CD4-positive, alpha-beta T cell (primary cell): ENCODE results near the gene MTF2. TPM values are rescaled to one million over a fixed set of nuclear protein-coding genes. Genes with fewer than 3 reads are reported as not detected.

Source experiments
- ATAC-seq: fragments of 200-7000 bp; cut with Tn5 transposase; one replicate; pipeline ENCODE4 v1.10.0; 2022; ENCODE audit warnings: mild to moderate bottlenecking; ENCODE audit not compliant: poor library complexity
- CTCF ChIA-PET: fragments of 350-600 bp; sonication (Branson Sonifier 250); formaldehyde crosslinking; loops from one replicate; lab custom pipeline; 2021; ENCODE audit warnings: antibody characterized with exemption, inconsistent platforms; lab: Charles Lee
- POLR2A ChIA-PET: fragments of 350-600 bp; sonication (Branson Sonifier 250); formaldehyde crosslinking; loops from one replicate; lab custom pipeline; 2021; ENCODE audit warnings: antibody characterized with exemption, inconsistent platforms; lab: Charles Lee
- DNase-seq, 14 experiments: peaks; one replicate each; pipeline ENCODE4 v3.0.0-alpha.2; 2013 to 2020; ENCODE audit warnings: mixed read lengths in 2 of 14
- H3K27ac ChIP-seq, 2 donors: one replicate each; pipeline versions ENCODE4 v1.5.1 to v1.7.0; 2013; ENCODE audit warnings: low read length in 2 of 2, low read depth in 1 of 2, mild to moderate bottlenecking in 1 of 2
- H3K27me3 ChIP-seq, 2 experiments: 1 replicate in 1 of 2; 2 replicates in 1 of 2; pipeline versions ENCODE4 v1.6.1 to v1.7.0; 2013; ENCODE audit warnings: low read length in 2 of 2, control low read depth in 1 of 2, mild to moderate bottlenecking in 1 of 2, moderate library complexity in 1 of 2; ENCODE audit not compliant: insufficient read depth in 2 of 2, control insufficient read depth in 1 of 2
- H3K36me3 ChIP-seq: one replicate; pipeline ENCODE4 v1.6.1; 2013; ENCODE audit warnings: low read length, control low read depth; ENCODE audit not compliant: insufficient read depth
- H3K4me1 ChIP-seq: one replicate; pipeline ENCODE4 v1.6.1; 2013; ENCODE audit warnings: low read length, control low read depth; ENCODE audit not compliant: insufficient read depth
- H3K4me3 ChIP-seq: one replicate; pipeline ENCODE4 v1.5.1; 2013; ENCODE audit warnings: mild to moderate bottlenecking, low read length, moderate library complexity
- H3K9me3 ChIP-seq, 2 experiments: 1 replicate in 1 of 2; 2 replicates in 1 of 2; pipeline versions ENCODE4 v1.6.1 to v1.7.0; 2013; ENCODE audit warnings: low read length in 2 of 2, mild to moderate bottlenecking in 2 of 2, control low read depth in 1 of 2, moderate library complexity in 1 of 2; ENCODE audit not compliant: control insufficient read depth in 1 of 2, insufficient read depth in 1 of 2
- H3K27ac Mint-ChIP-seq: one replicate; pipeline ENCODE4 v1.8.0; 2020; ENCODE audit warnings: mixed read lengths
- H3K27me3 Mint-ChIP-seq: one replicate; pipeline ENCODE4 v1.8.0; 2021; ENCODE audit warnings: mixed read lengths
- H3K36me3 Mint-ChIP-seq: one replicate; pipeline ENCODE4 v1.8.0; 2021; ENCODE audit warnings: low read depth, mixed read lengths
- H3K4me1 Mint-ChIP-seq: one replicate; pipeline ENCODE4 v1.8.0; 2021; ENCODE audit warnings: low read depth, mixed read lengths
- H3K4me3 Mint-ChIP-seq: one replicate; pipeline ENCODE4 v1.8.0; 2020; ENCODE audit warnings: mild to moderate bottlenecking, mixed read lengths
- H3K9me3 Mint-ChIP-seq: one replicate; pipeline ENCODE4 v1.8.0; 2020; ENCODE audit warnings: mixed read lengths
- CTCF ChIP-seq: fragments of 200-600 bp; IDR thresholded peaks from one replicate; pipeline ENCODE4 v1.8.0; 2022; ENCODE audit warnings: antibody characterized with exemption, mild to moderate bottlenecking
- intact Hi-C, 2 experiments: fragments of 100-400 bp; cut with DNase I in 1 of 2; cut with micrococcal nuclease in 1 of 2; formaldehyde crosslinking; loops; one replicate each; pipeline versions ENCODE4 v1.15.1 to v1.9.0; 2023 to 2025; cut with DNase I, micrococcal nuclease
- total RNA-seq, 174 experiments: library from RNA in 2 of 174; stranded (reverse) in 2 of 174; gene quantifications; one replicate each; pipeline ENCODE4 v1.2.3 and lab custom pipeline; 2021 to 2026

The MTF2 gene
- total RNA-seq, 2 experiments from 2014 or later, result 37.9 to 39.3 TPM

GRCh38 chr1:93079685-93080141 is 630 bp downstream of the MTF2 start:
- TF ChIP-seq CTCF, result no peak
- Histone ChIP-seq H3K9me3 (no peaks in the 10 kb centered on the region), H3K4me3 (peak overlapping the region; percentile 86), H3K4me1 (peaks cover 19% of the 10 kb centered on the region), H3K36me3 (peaks cover 7% of the 10 kb centered on the region), H3K27ac (peak overlapping the region; percentile 81 to 82), H3K27me3 (no peaks in the 10 kb centered on the region)
- Mint-ChIP-seq H3K27ac (peak overlapping the region; percentile 96), H3K27me3 (no peaks in the 10 kb centered on the region), H3K4me3 (peak overlapping the region; percentile 99), H3K4me1 (peaks cover 67% of the 10 kb centered on the region), H3K36me3 (peaks cover 44% of the 10 kb centered on the region), H3K9me3 (no peaks in the 10 kb centered on the region)
- POLR2A ChIA-PET, result interaction anchor here (0.5 to 3.9 kb wide), 28 partner anchors 9 to 1885 kb away, joined by 3 to 42 read pairs (median 5); partner anchors contain the start of genes DIPK1A, DR1, RPL5 and TMED5
- ATAC-seq (peak; percentile 2), DNase-seq (peak in 8 of 14 experiments; percentile 3 to 48 (median 27))
- intact Hi-C loops, result loop anchor here (2.0 to 10.0 kb wide), 13 partner anchors 37 to 795 kb away; partner anchors contain the start of genes CCDC18 (in 2 of the 2), DR1 (in 2 of the 2), TMED5 (in 2 of the 2) and DIPK1A (in 1 of the 2)
- CTCF ChIA-PET, result interaction anchor here (0.9 to 2.3 kb wide), 15 partner anchors 17 to 765 kb away, joined by 3 to 11 read pairs (median 4); partner anchors contain the start of gene RPL5

GRCh38 chr1:93080179-93080823 is 1.2 kb downstream of the MTF2 start:
- H3K27me3 ChIP-seq, result no peaks in the 10 kb centered on the region
- H3K4me3 Mint-ChIP-seq, result peak overlapping the region; percentile 99
- peak; percentile 69 for ATAC-seq
- peaks cover 49% of the 10 kb centered on the region for H3K36me3 Mint-ChIP-seq
- CTCF ChIA-PET, result interaction anchor here (0.6 to 2.3 kb wide), 17 partner anchors 16 to 764 kb away, joined by 3 to 11 read pairs (median 4); partner anchors contain the start of gene RPL5
- no peaks in the 10 kb centered on the region for H3K27me3 Mint-ChIP-seq
- peak overlapping the region; percentile 81 to 82 for H3K27ac ChIP-seq
- peaks cover 7% of the 10 kb centered on the region for H3K36me3 ChIP-seq
- peak overlapping the region; percentile 96 for H3K27ac Mint-ChIP-seq
- intact Hi-C loops, result loop anchor here (5.0 to 10.0 kb wide), 6 partner anchors 37 to 794 kb away; partner anchors contain the start of genes DNTTIP2 (in 1 of the 2), DR1 (in 1 of the 2) and FNBP1L (in 1 of the 2)
- peak overlapping the region; percentile 86 for H3K4me3 ChIP-seq
- no peaks in the 10 kb centered on the region for H3K9me3 ChIP-seq
- peak; percentile 72 for TF ChIP-seq CTCF
- H3K4me1 ChIP-seq, result peaks cover 20% of the 10 kb centered on the region
- H3K9me3 Mint-ChIP-seq, result no peaks in the 10 kb centered on the region
- peak in 3 of 14 experiments; percentile 75 to 80 (median 77) for DNase-seq
- POLR2A ChIA-PET, result interaction anchor here (0.5 to 3.9 kb wide), 19 partner anchors 10 to 964 kb away, joined by 3 to 42 read pairs (median 6); partner anchors contain the start of genes DIPK1A, DR1 and RPL5
- peaks cover 70% of the 10 kb centered on the region for H3K4me1 Mint-ChIP-seq

- Mint-ChIP-seq H3K4me1 (peaks cover 83% of the 10 kb centered on the region), H3K36me3 (peaks cover 63% of the 10 kb centered on the region), H3K27me3 (no peaks in the 10 kb centered on the region), H3K9me3 (no peaks in the 10 kb centered on the region), H3K4me3 (peak overlapping the region; percentile 99), H3K27ac (peak overlapping the region; percentile 96)
- no peak for TF ChIP-seq CTCF
- DNase-seq, result peak in 1 of 14 experiments; percentile 18
- no peak for ATAC-seq
- Histone ChIP-seq H3K36me3 (peaks cover 16% of the 10 kb centered on the region), H3K9me3 (no peaks in the 10 kb centered on the region), H3K4me1 (peaks cover 29% of the 10 kb centered on the region), H3K4me3 (peak overlapping the region; percentile 86), H3K27ac (no peak overlapping the region), H3K27me3 (no peaks in the 10 kb centered on the region)
- POLR2A ChIA-PET, result interaction anchor here (0.6 to 3.9 kb wide), 2 partner anchors 39 to 703 kb away, joined by 3 to 42 read pairs; no protein-coding TSS in a partner anchor
- CTCF ChIA-PET, result interaction anchor here (1.6 to 1.7 kb wide), 2 partner anchors 119 to 223 kb away, joined by 4 to 11 read pairs; no protein-coding TSS in a partner anchor
- intact Hi-C loops, result loop anchor here (5.0 to 10.0 kb wide), 6 partner anchors 36 to 793 kb away; partner anchors contain the start of genes DNTTIP2 (in 1 of the 2), DR1 (in 1 of the 2) and FNBP1L (in 1 of the 2)
Observed at GRCh38 chr1:93081716-93082115, 2.6 kb downstream of the MTF2 start.
